NCI-H2196 (cell line): ENCODE results near the gene RASA1.
"Not testable (repeated sequence)": the region's sequence is repeated elsewhere in the genome, so short reads cannot be mapped to it uniquely, and the experiment has no call there.

Experiments used
- DNase-seq: peaks from one replicate; lab custom pipeline; 2025; ENCODE audit not compliant: unreplicated experiment; lab: John Stamatoyannopoulos, UW

The RASA1 gene

GRCh38 chr5:87278590-87279100 lies 11.0 kb downstream of the RASA1 start:
- no peak for DNase-seq

DNA sequence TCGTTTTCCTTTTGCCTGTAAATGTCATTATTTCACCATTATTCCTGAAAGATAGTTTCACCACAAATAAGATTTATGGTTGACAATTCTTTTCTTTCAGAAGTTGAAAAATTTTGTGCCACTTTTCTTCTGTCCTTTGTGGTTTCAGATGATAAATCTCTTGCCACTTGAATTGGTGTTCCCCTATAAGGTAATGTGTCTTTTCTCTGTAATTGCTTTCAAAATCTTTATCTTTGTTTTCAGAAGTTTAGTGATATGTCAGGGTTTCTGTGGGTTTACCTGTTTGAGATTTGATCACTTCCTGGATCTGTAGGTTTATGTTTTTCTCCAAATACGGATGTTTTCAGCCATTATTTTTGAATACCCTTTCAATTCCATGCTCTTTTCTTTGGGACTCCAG lies 14.6 kb downstream of the RASA1 start:
- DNase-seq, result no peak

DNA sequence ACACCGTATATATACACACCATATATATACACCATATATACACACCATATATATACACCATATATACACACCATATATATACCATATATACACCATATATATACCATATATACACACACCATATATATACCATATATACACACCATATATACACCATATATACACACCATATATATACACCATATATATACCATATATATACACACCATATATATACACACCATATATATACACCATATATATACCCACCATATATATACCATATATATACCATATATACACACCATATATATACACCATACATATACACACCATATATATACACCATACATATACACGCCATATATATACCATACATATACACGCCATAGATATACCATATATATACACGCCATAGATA lies 19.6 kb downstream of the RASA1 start:
- not testable (repeated sequence) for DNase-seq

- no peak for DNase-seq
Measured at GRCh38 chr5:87298692-87299362, 31.1 kb downstream of the RASA1 start.

GRCh38 chr5:87300176-87300575 lies 32.5 kb downstream of the RASA1 start:
- no peak for DNase-seq

DNA sequence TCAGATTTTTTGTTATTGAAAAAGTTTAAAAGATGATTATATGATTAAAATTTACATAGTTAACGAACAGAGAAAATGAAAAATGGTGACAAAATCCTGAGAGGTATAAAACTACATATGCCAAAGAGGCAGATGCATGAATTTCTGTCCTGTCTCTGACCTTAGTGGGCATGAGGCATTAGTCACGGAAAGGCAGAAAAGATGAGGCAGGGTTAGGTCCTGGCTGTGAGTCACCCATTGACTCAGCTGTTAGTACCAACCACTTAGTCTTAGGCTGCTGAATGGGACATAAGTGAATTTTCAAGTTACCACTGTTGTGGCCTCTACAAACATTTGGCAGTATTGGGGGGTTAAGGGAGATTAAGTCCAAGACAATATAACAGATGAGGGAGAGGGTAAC lies 33.1 kb downstream of the RASA1 start:
- DNase-seq, result no peak

- no peak for DNase-seq
Measured at GRCh38 chr5:87302061-87302460, 34.4 kb downstream of the RASA1 start.

DNA sequence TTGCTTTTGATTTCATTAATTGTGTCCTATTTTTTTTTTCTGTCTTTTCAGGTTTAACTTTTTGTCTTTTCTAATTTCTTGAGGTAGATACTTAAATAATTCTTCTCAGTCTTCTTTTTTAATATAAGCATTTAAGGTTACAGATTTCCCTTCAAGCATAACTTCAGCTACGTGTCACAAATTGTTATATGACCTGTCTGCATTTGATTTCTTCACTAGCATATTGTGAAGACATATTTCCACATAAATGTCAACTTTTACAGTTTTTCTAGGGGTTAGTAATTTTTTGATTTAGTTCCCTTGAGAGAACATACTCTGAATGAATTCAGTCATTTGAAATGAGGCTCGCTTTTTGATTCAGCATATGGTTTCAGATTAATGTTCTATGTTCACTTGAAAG lies 35.6 kb downstream of the RASA1 start:
- DNase-seq, result no peak

- not testable (repeated sequence) for DNase-seq
Measured at GRCh38 chr5:87306090-87306489, 38.4 kb downstream of the RASA1 start.

- DNase-seq, result no peak
Measured at GRCh38 chr5:87307796-87308423, 40.2 kb downstream of the RASA1 start.

GRCh38 chr5:87311405-87312279 lies 44.0 kb downstream of the RASA1 start:
- DNase-seq, result no peak

GRCh38 chr5:87313216-87313615 lies 45.5 kb downstream of the RASA1 start:
- no peak for DNase-seq

- no peak for DNase-seq
Measured at GRCh38 chr5:87319469-87319868, 51.8 kb downstream of the RASA1 start.

- no peak for DNase-seq
Measured at GRCh38 chr5:87321605-87322004, 53.9 kb downstream of the RASA1 start.

- no peak for DNase-seq
Measured at GRCh38 chr5:87322381-87322780, 54.7 kb downstream of the RASA1 start.

GRCh38 chr5:87327998-87328397 lies 60.3 kb downstream of the RASA1 start:
- DNase-seq, result no peak

DNA sequence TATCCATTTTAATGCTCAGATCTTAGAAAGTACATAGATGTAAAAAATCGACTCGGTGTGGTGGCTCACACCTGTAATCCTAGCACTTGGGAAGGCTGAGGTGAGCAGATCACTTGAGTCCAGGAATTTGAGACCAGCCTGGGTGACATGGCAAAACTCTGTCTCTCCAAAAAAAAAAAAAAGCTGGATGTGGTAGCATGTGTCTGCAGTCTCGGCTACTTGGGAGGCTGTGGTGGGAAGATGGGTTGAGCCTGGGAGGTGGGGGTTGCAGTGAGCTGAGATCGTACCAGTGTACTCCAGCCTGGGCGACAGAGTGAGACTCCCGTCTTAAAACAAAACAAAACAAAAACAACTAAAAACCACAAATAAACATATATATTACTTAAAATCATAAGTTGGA lies 61.4 kb downstream of the RASA1 start:
- no peak for DNase-seq

- DNase-seq, result no peak
Measured at GRCh38 chr5:87339986-87340385, 72.3 kb downstream of the RASA1 start.

- DNase-seq, result no peak
Measured at GRCh38 chr5:87340716-87341115, 73.0 kb downstream of the RASA1 start.

DNA sequence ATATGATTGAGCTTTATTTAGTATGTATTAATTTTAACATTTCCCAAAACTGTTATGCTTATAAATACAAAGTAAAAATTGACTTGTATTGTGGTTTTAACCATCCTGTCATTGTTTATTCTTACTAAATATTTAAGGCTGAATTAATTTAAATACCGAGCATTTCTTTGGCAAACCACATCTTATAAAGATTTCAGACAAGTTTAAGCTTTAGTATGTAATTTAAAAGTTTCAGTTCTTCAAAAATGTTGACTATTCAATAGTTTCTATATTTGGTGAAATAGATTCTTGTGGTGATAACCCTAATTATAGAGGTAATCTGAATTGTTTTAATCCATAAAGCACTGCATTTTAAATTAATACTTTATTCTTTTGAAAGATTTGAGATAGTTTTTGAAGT lies 79.6 kb downstream of the RASA1 start:
- no peak for DNase-seq

DNA sequence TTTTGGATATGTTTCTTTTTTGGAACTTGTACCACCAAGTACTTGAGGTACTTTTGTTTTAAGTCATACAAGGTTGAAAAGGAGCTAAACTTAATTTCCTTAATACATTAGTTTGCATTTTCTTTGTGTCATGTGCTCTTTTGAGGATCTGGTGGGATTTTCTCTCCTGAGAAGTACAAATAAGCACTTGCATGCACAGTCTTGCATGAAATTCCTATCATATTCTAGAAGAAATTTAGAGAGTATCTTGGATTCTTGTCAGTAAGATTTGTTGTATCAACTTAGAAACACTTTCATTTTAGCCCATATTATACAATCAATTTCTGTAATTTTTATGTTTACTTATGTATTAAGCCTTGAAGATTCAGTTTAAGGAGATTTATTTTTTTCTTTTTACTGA lies 80.2 kb downstream of the RASA1 start:
- DNase-seq, result no peak

DNA sequence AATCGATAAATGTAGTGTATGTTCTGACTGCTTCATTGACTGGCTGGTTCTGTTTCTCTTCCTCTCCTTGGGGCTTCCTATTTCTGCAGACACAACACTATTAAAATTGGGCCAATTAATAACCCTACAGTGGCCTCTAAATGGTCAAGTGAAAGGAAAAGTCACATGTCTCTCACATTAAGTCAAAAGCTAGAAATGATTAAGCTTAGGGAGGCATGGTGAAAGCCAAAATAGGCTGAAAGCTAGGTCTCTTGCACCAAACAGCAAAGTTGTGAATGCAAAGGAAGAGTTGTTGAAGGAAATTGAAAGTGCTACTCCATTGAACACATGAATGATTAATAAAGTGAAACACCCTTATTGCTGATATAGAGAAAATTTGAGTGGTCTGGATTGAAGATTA lies 86.8 kb downstream of the RASA1 start:
- DNase-seq, result no peak
